NCI-H82 (cell line): Measurements from ENCODE around the gene AQP1.

Source experiments
- DNase-seq: peaks from one replicate; lab custom pipeline; 2025; lab: John Stamatoyannopoulos, UW

AQP1 gene

GRCh38 chr7:30921540-30922401 is 10.1 kb downstream of the AQP1 start:
- no peak for DNase-seq

DNA sequence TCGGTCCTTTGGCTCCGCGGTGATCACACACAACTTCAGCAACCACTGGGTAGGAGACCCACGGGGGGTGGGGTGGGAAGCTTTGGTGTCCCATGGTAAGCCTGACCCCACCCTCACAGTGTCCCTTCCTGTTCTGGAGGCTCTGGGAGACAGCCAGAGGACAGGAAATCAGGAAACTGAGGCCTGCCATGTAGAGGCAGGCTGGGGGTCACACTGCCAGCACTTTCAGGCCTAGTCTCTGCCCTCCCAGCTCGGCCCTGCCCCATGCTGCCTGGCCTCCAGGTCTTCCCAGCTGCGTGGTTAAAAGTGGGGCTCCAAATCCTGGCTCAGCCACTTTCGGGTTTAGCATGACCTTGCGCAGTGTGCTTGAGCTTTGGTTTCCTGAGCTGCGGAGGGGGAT is 10.9 kb downstream of the AQP1 start:
- DNase-seq, result no peak

DNA sequence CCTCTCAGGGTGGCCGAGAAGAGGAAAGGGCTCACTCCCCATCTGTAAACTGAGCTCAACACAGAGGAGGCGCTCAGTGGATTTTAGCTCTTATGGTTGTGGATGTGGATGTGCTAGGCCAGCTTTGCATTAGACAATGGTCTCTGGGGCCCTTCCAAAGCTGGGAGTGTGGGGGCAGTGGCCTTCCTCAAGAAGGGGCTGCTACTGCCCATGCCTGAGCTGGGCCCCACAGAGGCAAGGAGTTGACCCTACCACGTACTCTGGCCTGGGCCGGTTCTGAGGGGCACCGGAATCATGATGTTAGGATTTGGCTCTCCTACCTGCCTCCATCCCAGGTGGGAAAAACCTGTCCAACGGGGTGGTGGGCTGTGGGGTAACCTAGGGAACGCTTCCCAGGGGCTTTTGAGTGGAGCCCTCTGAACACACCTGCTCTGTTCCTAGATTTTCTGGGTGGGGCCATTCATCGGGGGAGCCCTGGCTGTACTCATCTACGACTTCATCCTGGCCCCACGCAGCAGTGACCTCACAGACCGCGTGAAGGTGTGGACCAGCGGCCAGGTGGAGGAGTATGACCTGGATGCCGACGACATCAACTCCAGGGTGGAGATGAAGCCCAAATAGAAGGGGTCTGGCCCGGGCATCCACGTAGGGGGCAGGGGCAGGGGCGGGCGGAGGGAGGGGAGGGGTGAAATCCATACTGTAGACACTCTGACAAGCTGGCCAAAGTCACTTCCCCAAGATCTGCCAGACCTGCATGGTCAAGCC is 11.5 kb downstream of the AQP1 start:
- no peak for DNase-seq

DNA sequence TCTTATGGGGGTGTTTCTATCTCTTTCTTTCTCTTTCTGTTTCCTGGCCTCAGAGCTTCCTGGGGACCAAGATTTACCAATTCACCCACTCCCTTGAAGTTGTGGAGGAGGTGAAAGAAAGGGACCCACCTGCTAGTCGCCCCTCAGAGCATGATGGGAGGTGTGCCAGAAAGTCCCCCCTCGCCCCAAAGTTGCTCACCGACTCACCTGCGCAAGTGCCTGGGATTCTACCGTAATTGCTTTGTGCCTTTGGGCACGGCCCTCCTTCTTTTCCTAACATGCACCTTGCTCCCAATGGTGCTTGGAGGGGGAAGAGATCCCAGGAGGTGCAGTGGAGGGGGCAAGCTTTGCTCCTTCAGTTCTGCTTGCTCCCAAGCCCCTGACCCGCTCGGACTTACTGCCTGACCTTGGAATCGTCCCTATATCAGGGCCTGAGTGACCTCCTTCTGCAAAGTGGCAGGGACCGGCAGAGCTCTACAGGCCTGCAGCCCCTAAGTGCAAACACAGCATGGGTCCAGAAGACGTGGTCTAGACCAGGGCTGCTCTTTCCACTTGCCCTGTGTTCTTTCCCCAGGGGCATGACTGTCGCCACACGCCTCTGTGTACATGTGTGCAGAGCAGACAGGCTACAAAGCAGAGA is 12.2 kb downstream of the AQP1 start:
- DNase-seq, result no peak

DNA sequence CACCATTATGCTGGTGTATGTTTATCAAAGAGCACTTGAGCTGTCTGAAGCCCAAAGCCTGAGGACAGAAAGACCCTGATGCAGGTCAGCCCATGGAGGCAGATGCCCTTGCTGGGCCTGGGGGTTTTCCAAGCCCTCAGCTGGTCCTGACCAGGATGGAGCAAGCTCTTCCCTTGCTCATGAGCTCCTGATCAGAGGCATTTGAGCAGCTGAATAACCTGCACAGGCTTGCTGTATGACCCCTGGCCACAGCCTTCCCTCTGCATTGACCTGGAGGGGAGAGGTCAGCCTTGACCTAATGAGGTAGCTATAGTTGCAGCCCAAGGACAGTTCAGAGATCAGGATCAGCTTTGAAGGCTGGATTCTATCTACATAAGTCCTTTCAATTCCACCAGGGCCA is 13.0 kb downstream of the AQP1 start:
- no peak for DNase-seq

GRCh38 chr7:30925117-30925516 is 13.5 kb downstream of the AQP1 start:
- no peak for DNase-seq

GRCh38 chr7:30925913-30926312 is 14.3 kb downstream of the AQP1 start:
- DNase-seq, result no peak

DNA sequence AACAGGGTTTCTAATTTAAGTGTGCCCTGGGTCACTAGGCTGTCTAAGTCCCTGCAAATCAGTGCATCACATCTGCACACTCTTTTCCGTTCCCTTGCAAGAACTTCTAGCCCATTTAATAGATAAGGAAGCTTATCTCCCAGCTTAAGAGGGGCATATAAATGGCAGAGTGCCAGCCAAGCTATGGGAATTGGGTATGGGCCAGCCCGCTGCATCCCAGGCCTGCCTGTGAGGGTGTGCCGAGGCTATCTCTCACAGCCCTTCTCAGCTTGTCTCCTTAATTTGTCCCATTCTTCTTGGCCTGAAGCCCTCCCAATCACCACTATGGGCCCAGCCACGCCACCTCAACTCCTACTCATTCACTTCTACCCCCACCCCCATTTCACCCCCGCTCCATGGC is 14.7 kb downstream of the AQP1 start:
- no peak for DNase-seq

- DNase-seq, result no peak
These were observed 15.4 kb downstream of the AQP1 start for GRCh38 chr7:30927040-30927439.

- no peak for DNase-seq
These were observed 15.9 kb downstream of the AQP1 start for GRCh38 chr7:30927559-30927958.

- no peak for DNase-seq
These were observed 16.7 kb downstream of the AQP1 start for GRCh38 chr7:30928254-30928872.

DNA sequence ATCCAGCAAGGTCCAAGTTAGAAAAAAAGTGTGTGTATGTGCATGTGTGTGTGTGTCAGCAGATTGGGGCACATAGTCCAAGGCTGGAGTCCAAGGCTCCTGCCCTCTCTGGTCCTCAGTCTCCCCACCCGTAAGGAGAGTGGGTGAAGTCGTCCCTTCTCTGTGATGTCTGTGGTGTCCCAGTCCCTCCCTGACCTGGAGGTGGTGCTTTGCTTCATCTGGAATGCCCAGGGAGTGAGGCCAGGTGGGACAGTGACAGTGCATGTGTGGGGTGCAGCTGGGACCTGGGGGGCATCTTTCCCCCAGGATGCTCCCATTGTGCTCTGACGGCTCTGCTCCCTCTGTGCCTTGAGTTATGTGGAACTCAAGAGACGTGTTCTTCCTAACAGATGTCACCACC is 18.0 kb downstream of the AQP1 start:
- DNase-seq, result no peak

DNA sequence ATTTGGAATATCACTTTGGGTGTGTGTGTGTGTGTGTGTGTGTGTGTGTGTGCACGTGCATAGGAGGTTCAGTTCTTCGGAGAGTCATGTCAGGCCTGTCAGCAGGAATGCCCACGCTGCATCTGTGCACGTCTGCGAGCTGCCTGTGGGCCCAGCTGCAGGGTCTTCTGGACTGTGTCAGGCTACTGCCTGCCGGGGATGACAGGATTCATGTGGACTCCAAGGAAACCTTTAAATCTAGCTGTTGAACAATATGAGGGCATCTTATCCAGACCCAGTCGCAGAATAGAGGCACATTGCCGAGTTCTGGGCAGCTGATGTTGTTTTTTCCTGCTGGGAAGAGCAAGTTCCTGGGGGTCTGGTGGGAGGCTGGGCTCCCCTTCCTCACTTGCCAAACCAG is 19.0 kb downstream of the AQP1 start:
- no peak for DNase-seq

GRCh38 chr7:30931161-30931928 is 19.7 kb downstream of the AQP1 start:
- DNase-seq, result no peak

DNA sequence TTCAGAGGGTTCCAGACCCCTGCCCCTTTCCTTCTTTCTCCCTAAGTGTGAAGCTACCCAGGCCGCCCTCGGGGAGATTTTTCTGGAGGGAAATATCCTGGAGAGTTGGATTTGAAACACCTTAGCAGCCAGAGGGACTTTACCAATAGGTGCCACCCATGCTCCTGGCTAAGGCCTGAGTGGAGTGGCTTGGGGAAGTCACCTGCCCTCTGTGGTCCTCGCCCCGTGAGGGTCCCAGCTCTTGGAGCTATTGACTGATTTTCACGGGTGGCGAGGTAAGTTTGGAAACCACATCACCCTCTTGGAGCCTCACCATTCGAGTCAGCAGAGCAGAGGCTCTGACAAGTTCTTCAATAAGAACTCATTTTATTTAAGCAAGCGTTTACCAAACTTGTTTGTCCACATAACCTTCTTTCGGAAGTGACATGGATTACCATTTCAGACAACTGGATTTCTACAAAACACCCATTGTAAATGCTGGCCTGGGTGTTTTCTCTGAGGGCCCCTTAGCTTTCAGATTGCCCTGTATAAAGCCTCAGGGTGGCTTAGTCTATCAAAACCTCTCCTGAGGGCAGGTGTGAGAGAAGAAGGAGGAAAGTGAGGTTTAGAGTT is 20.4 kb downstream of the AQP1 start:
- no peak for DNase-seq

GRCh38 chr7:30932562-30932961 is 20.9 kb downstream of the AQP1 start:
- no peak for DNase-seq

- peak; percentile 75 for DNase-seq
These were observed 21.7 kb downstream of the AQP1 start for GRCh38 chr7:30933124-30933974.

DNA sequence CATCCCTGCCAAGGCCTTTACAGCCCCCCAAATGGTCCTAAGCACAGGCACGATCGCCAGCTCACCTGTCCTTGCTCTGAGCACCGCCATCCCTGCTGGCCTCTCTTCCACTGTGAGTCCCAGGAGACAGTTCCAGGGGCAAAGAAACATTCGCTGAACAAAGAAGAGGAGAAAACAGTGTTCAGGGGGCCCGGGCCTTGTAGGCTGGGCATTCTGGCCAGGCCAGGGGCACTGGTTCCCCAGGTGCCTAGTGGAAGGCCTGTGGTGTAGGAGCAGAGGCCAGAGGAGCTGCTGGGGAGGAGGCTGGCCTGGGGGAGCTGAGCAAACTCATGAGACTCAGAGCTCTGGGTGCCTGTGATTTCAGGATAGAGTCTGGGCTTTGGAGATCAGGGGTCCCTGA is 22.6 kb downstream of the AQP1 start:
- no peak for DNase-seq

- peak; percentile 39 for DNase-seq
These were observed 23.3 kb downstream of the AQP1 start for GRCh38 chr7:30934732-30935568.

DNA sequence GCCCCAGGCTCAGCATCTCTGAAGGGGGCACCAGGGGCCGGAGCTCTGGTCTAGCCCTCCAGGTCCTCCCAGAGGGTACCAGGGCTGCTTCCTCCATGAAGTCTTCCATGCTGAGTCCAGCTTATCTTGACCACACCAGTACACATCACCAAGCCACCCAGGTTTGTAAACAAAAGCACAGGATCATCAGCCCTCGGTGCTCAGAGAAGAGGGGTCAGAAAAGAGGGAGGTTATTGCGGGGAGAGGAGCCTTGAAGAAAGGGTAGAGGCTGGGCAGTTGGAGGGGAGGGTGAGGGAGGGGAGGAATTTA is 23.9 kb downstream of the AQP1 start:
- DNase-seq, result no peak
